BJ (cell line): ENCODE results near the gene LRRC45. TPM values are rescaled to one million over a fixed set of nuclear protein-coding genes. Genes with fewer than 3 reads are reported as not detected.

Experiments used
- CTCF ChIA-PET: fragments of 350-600 bp; formaldehyde crosslinking; extraction: SDS; loops from one replicate; lab custom pipeline; 2021; ENCODE audit warnings: antibody characterized with exemption, inconsistent platforms; lab: Yijun Ruan, JAX
- POLR2A ChIA-PET: fragments of 300-600 bp; sonication (Branson Sonifier 250); formaldehyde crosslinking; extraction: SDS; loops from one replicate; lab custom pipeline; 2021; ENCODE audit warnings: antibody characterized with exemption; lab: Charles Lee
- DNase-seq: peaks from one replicate; pipeline ENCODE4 v3.0.0-alpha.2; 2011; ENCODE audit warnings: low read depth
- H3K27me3 ChIP-seq: 2 replicates; pipeline ENCODE4 v1.6.0; 2011; ENCODE audit warnings: low read length; ENCODE audit not compliant: control insufficient read depth, insufficient read depth
- H3K36me3 ChIP-seq: 2 replicates; pipeline ENCODE4 v1.5.1; 2011; ENCODE audit warnings: low read length; ENCODE audit not compliant: control insufficient read depth, insufficient read depth
- H3K4me3 ChIP-seq: 2 replicates; pipeline ENCODE4 v1.5.1; 2011; ENCODE audit warnings: low read depth, mild to moderate bottlenecking, control low read depth, low read length
- CTCF ChIP-seq: IDR thresholded peaks from 2 replicates; pipeline ENCODE4 v1.5.1; 2011; ENCODE audit warnings: low read depth, mild to moderate bottlenecking, control low read depth, inconsistent platforms, low read length, moderate library complexity; ENCODE audit not compliant: insufficient read depth
- polyA plus RNA-seq: library from polyadenylated mRNA; depleted of rRNA; stranded (reverse); fragments of >200 nt; gene quantifications from 2 replicates; pipeline ENCODE4 v1.2.3, GENCODE V29; 2011

Gene LRRC45
- polyA plus RNA-seq, 1 experiment: 6.0 TPM

GRCh38 chr17:82047379-82047778, 24.3 kb downstream of the LRRC45 start:
- no peak for TF ChIP-seq CTCF
- H3K4me3 ChIP-seq: no peak overlapping the region
- POLR2A ChIA-PET: no interaction called here

DNA sequence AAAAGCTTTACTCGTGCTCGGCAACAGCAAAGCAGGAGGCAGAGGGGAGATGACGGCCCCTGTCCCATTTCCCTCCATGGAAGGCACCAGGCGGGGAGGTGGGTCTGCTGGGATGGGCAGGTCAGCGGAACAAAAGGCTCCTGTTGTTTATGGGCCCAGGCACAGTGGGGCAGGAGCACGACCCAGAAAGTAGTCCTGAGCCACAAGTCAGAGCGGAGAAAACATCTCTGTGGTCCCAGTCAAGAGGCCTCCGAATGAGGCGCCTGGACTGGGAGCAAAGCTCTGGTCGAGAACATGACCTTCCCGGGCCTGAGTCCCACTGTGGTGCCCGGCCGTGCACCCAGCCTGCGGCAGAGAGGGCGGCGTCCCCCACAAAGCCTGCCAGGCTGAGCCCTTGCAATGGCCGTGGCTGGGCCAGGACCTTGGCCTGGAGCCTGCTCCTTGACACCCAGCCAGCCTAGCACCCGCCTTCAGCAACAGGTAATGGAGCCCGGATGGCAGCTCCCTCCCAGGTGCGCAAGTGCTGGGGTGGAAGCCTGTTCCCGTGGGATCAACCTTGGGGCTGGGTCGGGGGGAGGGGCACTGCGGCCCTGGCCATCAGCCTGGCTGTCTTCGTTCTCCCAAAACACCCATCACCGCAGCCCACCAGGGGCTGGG, 24.9 kb downstream of the LRRC45 start:
- Histone ChIP-seq H3K36me3 (peaks cover 20% of the 10 kb centered on the region), H3K27me3 (no peaks in the 10 kb centered on the region), H3K4me3 (no peak overlapping the region)
- ChIA-PET POLR2A (no interaction called here), CTCF (interaction anchor here (0.6 to 1.9 kb wide), 2 partner anchors 10 to 110 kb away, joined by 3 to 5 read pairs; partner anchors contain the start of gene DCXR)
- DNase-seq: no peak
- no peak for TF ChIP-seq CTCF

More at GRCh38 chr17:82047379-82047778, 24.3 kb downstream of the LRRC45 start:
- CTCF ChIA-PET: interaction anchor here (0.6 to 1.9 kb wide), 2 partner anchors 10 to 111 kb away, joined by 3 to 5 read pairs; partner anchors contain the start of gene DCXR
- no peaks in the 10 kb centered on the region for H3K27me3 ChIP-seq
- DNase-seq: no peak
- peaks cover 20% of the 10 kb centered on the region for H3K36me3 ChIP-seq

DNA sequence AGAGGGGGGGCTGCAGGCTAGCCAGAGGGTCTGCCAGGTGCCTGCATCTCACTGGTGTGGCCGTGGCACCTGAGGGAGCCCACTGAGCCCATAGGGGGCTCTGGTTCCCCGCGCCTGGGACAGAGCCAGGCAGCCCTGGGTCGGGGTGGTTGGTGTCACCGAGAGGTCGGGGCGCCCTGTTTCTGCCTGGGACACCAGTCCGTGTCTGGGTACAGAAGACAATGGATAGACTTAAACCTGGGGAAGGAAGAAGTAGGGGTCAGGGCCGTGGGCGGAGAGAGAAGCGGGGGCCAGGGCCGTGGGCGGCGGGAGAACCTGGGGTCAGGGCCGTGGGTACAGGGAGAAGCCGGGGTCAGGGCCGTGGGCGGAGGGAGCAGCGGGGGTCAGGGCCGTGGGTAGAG, 25.5 kb downstream of the LRRC45 start:
- POLR2A ChIA-PET: no interaction called here
- no peaks in the 10 kb centered on the region for H3K27me3 ChIP-seq
- CTCF ChIA-PET: interaction anchor here (2.9 kb wide), 1 partner anchor 11 kb away, joined by 23 read pairs; the partner anchor contains the start of gene DCXR
- no peak for DNase-seq
- no peak for TF ChIP-seq CTCF
- no peak overlapping the region for H3K4me3 ChIP-seq
- H3K36me3 ChIP-seq: peaks cover 23% of the 10 kb centered on the region

- H3K36me3 ChIP-seq: peaks cover 28% of the 10 kb centered on the region
- H3K4me3 ChIP-seq: no peak overlapping the region
- ChIA-PET POLR2A (no interaction called here), CTCF (interaction anchor here (2.9 kb wide), 1 partner anchor 12 kb away, joined by 23 read pairs; the partner anchor contains the start of gene DCXR)
- H3K27me3 ChIP-seq: no peaks in the 10 kb centered on the region
- no peak for DNase-seq
- TF ChIP-seq CTCF: no peak
Observed at GRCh38 chr17:82049106-82049505, 26.0 kb downstream of the LRRC45 start.

- Histone ChIP-seq H3K4me3 (no peak overlapping the region), H3K27me3 (no peaks in the 10 kb centered on the region), H3K36me3 (peaks cover 29% of the 10 kb centered on the region)
- no peak for DNase-seq
- POLR2A ChIA-PET: no interaction called here
- CTCF ChIA-PET: interaction anchor here (1.6 to 2.9 kb wide), 2 partner anchors 12 to 27 kb away, joined by 7 to 23 read pairs; partner anchors contain the start of genes CENPX, DCXR and LRRC45
- no peak for TF ChIP-seq CTCF
Observed at GRCh38 chr17:82049521-82049971, 26.4 kb downstream of the LRRC45 start.
